Caco-2 (cell line): ENCODE measurements around the gene RAI1. TPM values are rescaled to one million over a fixed set of nuclear protein-coding genes. Genes with fewer than 3 reads are reported as not detected.
A peak's percentile ranks its signal among the peaks of the same experiment; 100 is the strongest.

Source experiments
- BruUV-seq: library from RNA; stranded (reverse); fragments of 400-500 nt; replicated peaks from 2 replicates; lab custom pipeline; 2021; lab: Mats Ljungman, UMichigan
- CTCF ChIA-PET: fragments of 300-600 bp; sonication (Branson Sonifier 250); formaldehyde crosslinking; loops from one replicate; lab custom pipeline; 2022; ENCODE audit warnings: antibody characterized with exemption; lab: Charles Lee
- POLR2A ChIA-PET: fragments of 300-600 bp; sonication (Branson Sonifier 250); formaldehyde crosslinking; loops from one replicate; lab custom pipeline; 2022; ENCODE audit warnings: antibody characterized with exemption; lab: Charles Lee
- DNase-seq, 2 experiments: peaks; one replicate each; pipeline versions ENCODE4 v3.0.0 to v3.0.0-alpha.2; 2020 to 2022
- H3K27me3 ChIP-seq: replicated peaks from 2 replicates; pipeline ENCODE4 v1.6.0; 2011; ENCODE audit warnings: low read length; ENCODE audit not compliant: control insufficient read depth, insufficient read depth
- H3K36me3 ChIP-seq: 2 replicates; pipeline ENCODE4 v1.5.1; 2011; ENCODE audit warnings: low read length; ENCODE audit not compliant: control insufficient read depth, insufficient read depth
- H3K4me1 ChIP-seq: fragments of 250-450 bp; sonication (Bioruptor Pico); 2 replicates; pipeline ENCODE4 v1.5.1; 2020; ENCODE audit warnings: mild to moderate bottlenecking
- H3K4me3 ChIP-seq: 2 replicates; pipeline ENCODE4 v1.5.1; 2011; ENCODE audit warnings: low read depth, mild to moderate bottlenecking, control low read depth, low read length
- H3K9me3 ChIP-seq: fragments of 250-450 bp; sonication (Bioruptor Pico); 2 replicates; pipeline ENCODE4 v1.5.1; 2020; ENCODE audit warnings: mild to moderate bottlenecking, moderate library complexity
- H3K27ac Mint-ChIP-seq: one replicate; pipeline ENCODE4 v1.8.0; 2022; ENCODE audit warnings: mixed read lengths; ENCODE audit not compliant: unreplicated experiment
- H3K27me3 Mint-ChIP-seq: one replicate; pipeline ENCODE4 v1.8.0; 2022; ENCODE audit warnings: mixed read lengths; ENCODE audit not compliant: insufficient read depth, unreplicated experiment
- H3K36me3 Mint-ChIP-seq: one replicate; pipeline ENCODE4 v1.8.0; 2022; ENCODE audit warnings: mild to moderate bottlenecking, mixed read lengths; ENCODE audit not compliant: insufficient read depth, unreplicated experiment
- H3K4me1 Mint-ChIP-seq: one replicate; pipeline ENCODE4 v1.8.0; 2022; ENCODE audit warnings: low read depth, mixed read lengths; ENCODE audit not compliant: unreplicated experiment
- H3K4me3 Mint-ChIP-seq: one replicate; pipeline ENCODE4 v1.8.0; 2022; ENCODE audit warnings: mild to moderate bottlenecking, moderate library complexity, mixed read lengths; ENCODE audit not compliant: unreplicated experiment
- H3K9me3 Mint-ChIP-seq: one replicate; pipeline ENCODE4 v1.8.0; 2022; ENCODE audit warnings: mixed read lengths; ENCODE audit not compliant: unreplicated experiment
- CTCF ChIP-seq, 2 experiments: fragments of 200-600 bp in 1 of 2; IDR thresholded peaks; 1 replicate in 1 of 2; 2 replicates in 1 of 2; pipeline versions ENCODE4 v1.5.1 to v1.8.0; 2011 to 2022; ENCODE audit warnings: antibody characterized with exemption in 1 of 2, control low read depth in 1 of 2, inconsistent platforms in 1 of 2, low read depth in 1 of 2, low read length in 1 of 2, mild to moderate bottlenecking in 1 of 2, moderate library complexity in 1 of 2; ENCODE audit not compliant: insufficient read depth in 1 of 2, severe bottlenecking in 1 of 2, unreplicated experiment in 1 of 2
- intact Hi-C: fragments of 100-400 bp; cut with micrococcal nuclease; formaldehyde crosslinking; loops from one replicate; pipeline ENCODE4 v1.10.0; 2022; ENCODE audit not compliant: unreplicated experiment
- total RNA-seq: library from RNA; stranded (reverse); gene quantifications from 2 replicates; pipeline ENCODE4 v1.2.3, GENCODE V29; 2022

Gene RAI1
- total RNA-seq, 1 experiment from 2014 or later, result 44.3 TPM

DNA sequence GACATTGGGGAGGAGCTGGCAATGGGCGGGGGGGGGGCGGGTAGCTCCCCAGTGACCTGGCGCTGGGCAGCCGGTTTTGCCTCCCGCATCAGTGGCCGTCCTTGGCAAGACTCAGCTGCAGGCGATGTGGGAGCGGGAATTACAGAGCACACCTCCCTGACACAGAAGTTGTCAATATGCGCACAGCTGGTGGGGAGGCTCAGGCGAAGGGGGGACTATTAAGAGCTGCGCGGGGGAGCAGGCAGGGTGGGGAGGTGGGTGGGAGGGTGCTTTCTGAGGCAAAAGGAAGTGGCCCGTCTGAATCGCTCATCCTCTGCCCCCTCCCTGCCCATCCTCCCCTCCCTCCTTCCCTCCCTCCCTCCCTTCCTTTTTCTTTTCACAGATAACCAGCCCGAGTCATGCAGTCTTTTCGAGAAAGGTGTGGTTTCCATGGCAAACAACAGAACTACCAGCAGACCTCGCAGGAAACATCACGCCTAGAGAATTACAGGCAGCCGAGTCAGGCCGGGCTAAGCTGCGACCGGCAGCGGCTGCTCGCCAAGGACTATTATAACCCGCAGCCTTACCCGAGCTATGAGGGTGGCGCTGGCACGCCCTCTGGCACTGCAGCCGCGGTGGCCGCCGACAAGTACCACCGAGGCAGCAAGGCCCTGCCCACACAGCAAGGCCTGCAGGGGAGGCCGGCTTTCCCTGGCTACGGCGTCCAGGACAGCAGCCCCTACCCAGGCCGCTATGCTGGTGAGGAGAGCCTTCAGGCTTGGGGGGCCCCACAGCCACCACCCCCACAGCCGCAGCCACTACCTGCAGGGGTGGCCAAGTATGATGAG is 111.5 kb downstream of the RAI1 start:
- Histone ChIP-seq H3K4me3 (no peak overlapping the region), H3K36me3 (peaks cover 2% of the 10 kb centered on the region; the same call in 1 of the 2 replicates), H3K27me3 (no peaks in the 10 kb centered on the region), H3K4me1 (peaks cover 17% of the 10 kb centered on the region), H3K9me3 (no peaks in the 10 kb centered on the region)
- H3K36me3 Mint-ChIP-seq, result peaks cover 40% of the 10 kb centered on the region
- no peak overlapping the region for H3K4me3 Mint-ChIP-seq
- no peaks in the 10 kb centered on the region for H3K27me3 Mint-ChIP-seq
- CTCF ChIA-PET, result interaction anchor here (0.7 to 0.8 kb wide), 3 partner anchors 40 to 126 kb away, joined by 3 to 8 read pairs (median 4); no protein-coding TSS in a partner anchor
- peak overlapping the region; percentile 24 for H3K27ac Mint-ChIP-seq
- no peaks in the 10 kb centered on the region for H3K9me3 Mint-ChIP-seq
- H3K4me1 Mint-ChIP-seq, result peaks cover 23% of the 10 kb centered on the region
- POLR2A ChIA-PET, result no interaction called here
- BruUV-seq, result no TSS peak
- no peak for DNase-seq
- intact Hi-C loops, result no loop called here
- TF ChIP-seq CTCF (IDR thresholded peaks at IDR 0.05; ENCODE audit: insufficient read depth in 1 of 2, low read depth in 1 of 2, low read length in 1 of 2, severe bottlenecking in 1 of 2, unreplicated experiment in 1 of 2), result no peak

DNA sequence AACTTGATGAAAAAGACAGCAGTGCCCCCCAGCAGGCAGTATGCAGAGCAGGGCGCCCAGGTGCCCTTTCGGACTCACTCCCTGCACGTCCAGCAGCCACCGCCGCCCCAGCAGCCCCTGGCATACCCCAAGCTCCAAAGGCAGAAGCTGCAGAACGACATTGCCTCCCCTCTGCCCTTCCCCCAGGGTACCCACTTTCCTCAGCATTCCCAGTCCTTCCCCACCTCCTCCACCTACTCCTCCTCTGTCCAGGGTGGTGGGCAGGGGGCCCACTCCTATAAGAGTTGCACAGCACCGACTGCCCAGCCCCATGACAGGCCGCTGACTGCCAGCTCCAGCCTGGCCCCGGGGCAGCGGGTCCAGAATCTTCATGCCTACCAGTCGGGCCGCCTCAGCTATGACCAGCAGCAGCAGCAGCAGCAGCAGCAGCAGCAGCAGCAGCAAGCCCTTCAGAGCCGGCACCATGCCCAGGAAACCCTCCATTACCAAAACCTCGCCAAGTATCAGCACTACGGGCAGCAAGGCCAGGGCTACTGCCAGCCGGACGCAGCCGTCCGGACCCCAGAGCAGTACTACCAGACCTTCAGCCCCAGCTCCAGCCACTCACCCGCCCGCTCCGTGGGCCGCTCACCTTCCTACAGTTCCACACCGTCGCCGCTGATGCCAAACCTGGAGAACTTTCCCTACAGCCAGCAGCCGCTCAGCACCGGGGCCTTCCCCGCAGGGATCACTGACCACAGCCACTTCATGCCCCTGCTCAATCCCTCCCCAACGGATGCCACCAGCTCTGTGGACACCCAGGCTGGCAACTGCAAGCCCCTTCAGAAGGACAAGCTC is 112.3 kb downstream of the RAI1 start:
- Mint-ChIP-seq H3K4me3 (no peak overlapping the region), H3K4me1 (peaks cover 20% of the 10 kb centered on the region), H3K27me3 (no peaks in the 10 kb centered on the region), H3K9me3 (no peaks in the 10 kb centered on the region), H3K36me3 (peaks cover 45% of the 10 kb centered on the region), H3K27ac (peak overlapping the region; percentile 24)
- no peak for TF ChIP-seq CTCF (IDR thresholded peaks at IDR 0.05; ENCODE audit: insufficient read depth in 1 of 2, low read depth in 1 of 2, low read length in 1 of 2, severe bottlenecking in 1 of 2, unreplicated experiment in 1 of 2)
- no peaks in the 10 kb centered on the region for H3K27me3 ChIP-seq
- H3K4me3 ChIP-seq, result no peak overlapping the region
- no peaks in the 10 kb centered on the region for H3K9me3 ChIP-seq
- peaks cover 17% of the 10 kb centered on the region for H3K4me1 ChIP-seq
- intact Hi-C loops, result no loop called here
- DNase-seq, result no peak
- ChIA-PET CTCF (interaction anchor here (0.7 kb wide), 1 partner anchor 126 kb away, joined by 4 read pairs; no protein-coding TSS in a partner anchor), POLR2A (no interaction called here)
- BruUV-seq, result no TSS peak
- H3K36me3 ChIP-seq, result peaks cover 2% of the 10 kb centered on the region; the same call in 1 of the 2 replicates

GRCh38 chr17:17794382-17794781 is 113.1 kb downstream of the RAI1 start:
- H3K4me3 Mint-ChIP-seq, result no peak overlapping the region
- POLR2A ChIA-PET, result no interaction called here
- Histone ChIP-seq H3K27me3 (no peaks in the 10 kb centered on the region), H3K4me1 (peaks cover 11% of the 10 kb centered on the region), H3K4me3 (no peak overlapping the region), H3K36me3 (peaks cover 2% of the 10 kb centered on the region; the same call in 1 of the 2 replicates), H3K9me3 (no peaks in the 10 kb centered on the region)
- TF ChIP-seq CTCF (IDR thresholded peaks at IDR 0.05; ENCODE audit: insufficient read depth in 1 of 2, low read depth in 1 of 2, low read length in 1 of 2, severe bottlenecking in 1 of 2, unreplicated experiment in 1 of 2), result no peak
- no peak for DNase-seq
- intact Hi-C loops, result no loop called here
- no peaks in the 10 kb centered on the region for H3K27me3 Mint-ChIP-seq
- no TSS peak for BruUV-seq
- CTCF ChIA-PET, result no interaction called here
- no peak overlapping the region for H3K27ac Mint-ChIP-seq
- H3K9me3 Mint-ChIP-seq, result no peaks in the 10 kb centered on the region
- H3K36me3 Mint-ChIP-seq, result peaks cover 47% of the 10 kb centered on the region
- peaks cover 12% of the 10 kb centered on the region for H3K4me1 Mint-ChIP-seq
